GM12878 (cell line): ENCODE measurements around the gene AGBL3. TPM values are rescaled to one million over a fixed set of nuclear protein-coding genes. Genes with fewer than 3 reads are reported as not detected.

Experiments used
- ATAC-seq: fragments of 200-7000 bp; cut with Tn5 transposase; 3 replicates; pipeline ENCODE4 v1.9.1; 2020; ENCODE audit warnings: mild to moderate bottlenecking, moderate library complexity
- BruUV-seq: library from RNA; stranded (reverse); fragments of 400-500 nt; replicated peaks from 2 replicates; lab custom pipeline; 2021; lab: Mats Ljungman, UMichigan
- CTCF ChIA-PET: fragments of 300-600 bp; sonication (Branson Sonifier 250); formaldehyde crosslinking; extraction: SDS; loops from one replicate; lab custom pipeline; 2021; ENCODE audit warnings: inconsistent platforms; lab: Yijun Ruan, JAX
- POLR2A ChIA-PET: fragments of 350-600 bp; formaldehyde crosslinking; extraction: SDS; loops from one replicate; lab custom pipeline; 2021; ENCODE audit warnings: inconsistent platforms; lab: Charles Lee
- RAD21 ChIA-PET: fragments of 300-600 bp; sonication (Branson Sonifier 250); formaldehyde crosslinking; loops from one replicate; lab custom pipeline; 2023; ENCODE audit warnings: antibody characterized with exemption; ENCODE audit not compliant: unreplicated experiment; lab: Charles Lee
- SMC1A ChIA-PET: fragments of 300-600 bp; sonication (Branson Sonifier 250); formaldehyde crosslinking; loops from one replicate; lab custom pipeline; 2023; ENCODE audit not compliant: unreplicated experiment, uncharacterized antibody; lab: Charles Lee
- DNase-seq: peaks from one replicate; pipeline ENCODE4 v3.0.0-alpha.2; 2011; ENCODE audit warnings: low read depth, low spot score
- FAIRE-seq: peaks from 3 replicates; lab custom pipeline; 2011; peaks lifted over from hg19 to GRCh38; lab: Jason Lieb, UNC
- H2AFZ ChIP-seq: 2 replicates; pipeline ENCODE4 v1.6.0; 2011; ENCODE audit warnings: low read depth, low read length, control low read depth; ENCODE audit not compliant: control insufficient read depth
- H3K27ac ChIP-seq: 2 replicates; pipeline ENCODE4 v1.5.1; 2011; ENCODE audit warnings: control low read depth; ENCODE audit not compliant: control insufficient read depth, insufficient read depth
- H3K27me3 ChIP-seq, 2 experiments: replicated peaks in 1 of 2; 2 replicates each; pipeline versions ENCODE4 v1.6.0 to v1.6.1; 2011; ENCODE audit warnings: low read length in 1 of 2; ENCODE audit not compliant: control insufficient read depth in 2 of 2, insufficient read depth in 2 of 2
- H3K36me3 ChIP-seq, 2 experiments: 2 replicates each; pipeline ENCODE4 v1.5.1; 2011; ENCODE audit warnings: low read length in 1 of 2; ENCODE audit not compliant: control insufficient read depth in 2 of 2, insufficient read depth in 2 of 2
- H3K4me1 ChIP-seq: 2 replicates; pipeline ENCODE4 v1.6.1; 2011; ENCODE audit warnings: mild to moderate bottlenecking, low read length, moderate library complexity, mixed read lengths; ENCODE audit not compliant: control insufficient read depth, insufficient read depth
- H3K4me2 ChIP-seq: 2 replicates; pipeline ENCODE4 v1.6.0; 2011; ENCODE audit warnings: control low read depth; ENCODE audit not compliant: control insufficient read depth, insufficient read depth
- H3K4me3 ChIP-seq: fragments of 200-600 bp; sonication (generic); 2 replicates; pipeline ENCODE4 v1.5.1; 2016
- H3K79me2 ChIP-seq: 2 replicates; pipeline ENCODE4 v1.6.0; 2011; ENCODE audit warnings: low read length; ENCODE audit not compliant: control insufficient read depth, insufficient read depth
- H3K9ac ChIP-seq: 2 replicates; pipeline ENCODE4 v1.8.0; 2011; ENCODE audit warnings: low read length, control low read depth, mixed read lengths; ENCODE audit not compliant: control insufficient read depth, insufficient read depth
- H3K9me3 ChIP-seq: replicated peaks from 3 replicates; pipeline ENCODE4 v1.5.1; 2011; ENCODE audit warnings: mild to moderate bottlenecking, low read length; ENCODE audit not compliant: control insufficient read depth, insufficient read depth
- H4K20me1 ChIP-seq: 2 replicates; pipeline ENCODE4 v1.6.0; 2011; ENCODE audit not compliant: control insufficient read depth, insufficient read depth
- ASH2L ChIP-seq: fragments of 300-600, 200-600 bp; sonication (generic); IDR thresholded peaks from 2 replicates; pipeline ENCODE4 v1.6.1; 2017; ENCODE audit warnings: low read depth, mild to moderate bottlenecking, borderline replicate concordance
- CREM ChIP-seq: IDR thresholded peaks from 2 replicates; pipeline ENCODE4 v1.6.1; 2014; ENCODE audit warnings: antibody characterized with exemption, low read depth
- DPF2 ChIP-seq: fragments of 450-650 bp; IDR thresholded peaks from 2 replicates; pipeline ENCODE4 v1.6.1; 2017; ENCODE audit warnings: mild to moderate bottlenecking
- HDAC2 ChIP-seq: fragments of 200-600 bp; sonication (generic); IDR thresholded peaks from 2 replicates; pipeline ENCODE4 v1.6.1; 2017
- IRF4 ChIP-seq: IDR thresholded peaks from 2 replicates; pipeline ENCODE4 v1.6.1; 2011; ENCODE audit warnings: low read depth, low read length
- KAT2A ChIP-seq: conservative IDR thresholded peaks from 2 replicates; pipeline ENCODE4 v1.6.1; 2011; ENCODE audit warnings: low read depth, low read length; ENCODE audit not compliant: control insufficient read depth
- KDM1A ChIP-seq: fragments of 200-600 bp; sonication (generic); IDR thresholded peaks from 2 replicates; pipeline ENCODE4 v1.6.1; 2016; ENCODE audit warnings: borderline replicate concordance
- KLF5 ChIP-seq: fragments of 450-650 bp; IDR thresholded peaks from 2 replicates; pipeline ENCODE4 v1.6.1; 2014; ENCODE audit warnings: mild to moderate bottlenecking; ENCODE audit not compliant: partially characterized antibody
- MYC ChIP-seq: IDR thresholded peaks from 2 replicates; pipeline ENCODE4 v1.6.1; 2011; ENCODE audit warnings: mild to moderate bottlenecking, low read length, moderate library complexity, inconsistent platforms; ENCODE audit not compliant: insufficient read depth, insufficient replicate concordance, insufficient read length, severe bottlenecking
- SMAD1 ChIP-seq: fragments of 450-650 bp; IDR thresholded peaks from 2 replicates; pipeline ENCODE4 v1.6.1; 2018; ENCODE audit warnings: mild to moderate bottlenecking, low read depth; ENCODE audit not compliant: partially characterized antibody
- SPI1 ChIP-seq: IDR thresholded peaks from 2 replicates; pipeline ENCODE4 v1.6.1; 2011; ENCODE audit warnings: low read depth, mild to moderate bottlenecking, low read length, moderate library complexity, borderline replicate concordance; ENCODE audit not compliant: insufficient read depth
- STAT3 ChIP-seq: IDR thresholded peaks from 2 replicates; pipeline ENCODE4 v1.6.1; 2011; ENCODE audit warnings: low read depth, low read length, improper control_type of control experiment
- WRNIP1 ChIP-seq: IDR thresholded peaks from 2 replicates; pipeline ENCODE4 v1.6.1; 2011; ENCODE audit warnings: low read depth, low read length, improper control_type of control experiment, borderline replicate concordance
- ZNF384 ChIP-seq: IDR thresholded peaks from 2 replicates; pipeline ENCODE4 v1.6.1; 2012; ENCODE audit warnings: low read depth, mild to moderate bottlenecking, low read length, improper control_type of control experiment, borderline replicate concordance
- WGBS: methylation state at CpG from one replicate; pipeline ENCODE4 v1.1.6; 2016; ENCODE audit warnings: low lambda C conversion rate; ENCODE audit not compliant: insufficient replicate concordance, insufficient coverage; ENCODE audit errors: missing lambda C conversion rate; 5-methylcytosine and 5-hydroxymethylcytosine counted together
- in situ Hi-C: fragments of 300-500 bp; cut with MboI; formaldehyde crosslinking; loops from 9 replicates; pipeline ENCODE4 v1.14.3; 2018; ENCODE audit warnings: mixed read lengths
- intact Hi-C: fragments of 100-400 bp; cut with micrococcal nuclease; formaldehyde crosslinking; loops from one replicate; pipeline ENCODE4 v1.14.2; 2022; ENCODE audit not compliant: unreplicated experiment
- polyA plus RNA-seq, 11 experiments: library from polyadenylated mRNA; depleted of rRNA in 4 of 11; unstranded in 6 of 11; stranded (reverse) in 5 of 11; fragments of >200 nt; fragmentation: Nextera tagmentation in 4 of 11; fragmentation: Illumina TruSeq in 1 of 11; extraction: Ambion mirVana in 4 of 11; extraction: Trizol in 1 of 11; gene quantifications; 1 replicate in 1 of 11; 2 replicates in 10 of 11; pipeline versions ENCODE4 v1.2.1 to v1.2.3, GENCODE V29; 2011 to 2016; ENCODE audit warnings: inconsistent platforms in 2 of 11, missing spikeins in 2 of 11, low read depth in 1 of 11
- total RNA-seq, 4 experiments: library from RNA; depleted of rRNA in 3 of 4; stranded (reverse); fragments of >200 nt in 3 of 4; fragmentation: Illumina TruSeq in 1 of 4; extraction: Trizol in 1 of 4; gene quantifications; 2 replicates each; pipeline versions ENCODE4 v1.2.1 to v1.2.3, GENCODE V29; 2013 to 2021
- TF ChIP-seq, protein P1 (sequence below): fragments of 450-650 bp; IDR thresholded peaks from 2 replicates; pipeline ENCODE4 v1.6.1; 2017; ENCODE audit warnings: mild to moderate bottlenecking, moderate library complexity
- TF ChIP-seq, protein P2 (sequence below): IDR thresholded peaks from 2 replicates; pipeline ENCODE4 v1.6.1; 2011; ENCODE audit warnings: borderline replicate concordance, low read depth, mild to moderate bottlenecking, moderate library complexity, low read length; ENCODE audit not compliant: insufficient read depth, poor library complexity, severe bottlenecking

Gene AGBL3
- total and polyA plus RNA-seq, 10 of the 15 experiments (the other 5 are each of a cell fraction or from before 2014, with no cell fraction given) = 0.82 to 12.4 (median 3.7) TPM

DNA sequence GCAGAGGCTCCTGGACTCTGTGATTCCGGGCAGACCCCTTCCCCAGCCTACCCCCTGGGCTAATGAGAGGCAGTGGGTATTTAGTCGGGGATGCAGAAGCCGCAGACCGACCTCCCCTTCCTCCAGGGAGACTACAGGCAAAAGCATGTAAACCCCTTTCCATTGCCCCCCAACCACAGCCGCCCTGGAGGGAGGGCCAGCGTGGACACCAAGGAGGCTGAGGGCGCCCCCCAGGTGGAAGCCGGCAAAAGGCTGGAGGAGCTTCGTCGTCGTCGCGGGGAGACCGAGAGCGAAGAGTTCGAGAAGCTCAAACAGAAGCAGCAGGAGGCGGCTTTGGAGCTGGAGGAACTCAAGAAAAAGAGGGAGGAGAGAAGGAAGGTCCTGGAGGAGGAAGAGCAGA, 39.0 kb upstream of the AGBL3 start:
- Histone ChIP-seq H3K36me3 (no peaks in the 10 kb centered on the region), H3K9me3 (no peaks in the 10 kb centered on the region), H3K9ac (no peak overlapping the region), H3K4me2 (no peak overlapping the region), H3K4me1 (no peaks in the 10 kb centered on the region), H3K79me2 (no peaks in the 10 kb centered on the region), H3K4me3 (no peak overlapping the region), H2AFZ (no peak overlapping the region), H3K27ac (no peak overlapping the region), H3K27me3 (no peaks in the 10 kb centered on the region), H4K20me1 (no peaks in the 10 kb centered on the region)
- ATAC-seq (no peak), FAIRE-seq (no peak), DNase-seq (no peak)
- SMC1A ChIA-PET = interaction anchor here (0.6 to 1.9 kb wide), 3 partner anchors 223 to 314 kb away, joined by 3 to 6 read pairs (median 3); no protein-coding TSS in a partner anchor
- WGBS = 87% methylated on average over 17 of the region's 17 CpGs
- CTCF ChIA-PET = interaction anchor here (0.6 to 1.7 kb wide), 4 partner anchors 48 to 315 kb away, joined by 3 to 6 read pairs (median 4); no protein-coding TSS in a partner anchor
- intact Hi-C loops (loop anchor here (10.0 kb wide), 2 partner anchors 193 to 433 kb away; no protein-coding TSS in a partner anchor), in situ Hi-C loops (loop anchor here (5.0 kb wide), 1 partner anchor 315 kb away; no protein-coding TSS in a partner anchor)
- no TSS peak for BruUV-seq
- TF ChIP-seq IRF4 (no peak), SMAD1 (no peak), STAT3 (no peak), HDAC2 (no peak), ZNF384 (no peak), SPI1 (no peak), DPF2 (no peak), KDM1A (no peak), WRNIP1 (no peak), KAT2A (no peak), ASH2L (no peak), CREM (no peak), KLF5 (no peak), MYC (no peak)
- TF ChIP-seq, protein P1, sequence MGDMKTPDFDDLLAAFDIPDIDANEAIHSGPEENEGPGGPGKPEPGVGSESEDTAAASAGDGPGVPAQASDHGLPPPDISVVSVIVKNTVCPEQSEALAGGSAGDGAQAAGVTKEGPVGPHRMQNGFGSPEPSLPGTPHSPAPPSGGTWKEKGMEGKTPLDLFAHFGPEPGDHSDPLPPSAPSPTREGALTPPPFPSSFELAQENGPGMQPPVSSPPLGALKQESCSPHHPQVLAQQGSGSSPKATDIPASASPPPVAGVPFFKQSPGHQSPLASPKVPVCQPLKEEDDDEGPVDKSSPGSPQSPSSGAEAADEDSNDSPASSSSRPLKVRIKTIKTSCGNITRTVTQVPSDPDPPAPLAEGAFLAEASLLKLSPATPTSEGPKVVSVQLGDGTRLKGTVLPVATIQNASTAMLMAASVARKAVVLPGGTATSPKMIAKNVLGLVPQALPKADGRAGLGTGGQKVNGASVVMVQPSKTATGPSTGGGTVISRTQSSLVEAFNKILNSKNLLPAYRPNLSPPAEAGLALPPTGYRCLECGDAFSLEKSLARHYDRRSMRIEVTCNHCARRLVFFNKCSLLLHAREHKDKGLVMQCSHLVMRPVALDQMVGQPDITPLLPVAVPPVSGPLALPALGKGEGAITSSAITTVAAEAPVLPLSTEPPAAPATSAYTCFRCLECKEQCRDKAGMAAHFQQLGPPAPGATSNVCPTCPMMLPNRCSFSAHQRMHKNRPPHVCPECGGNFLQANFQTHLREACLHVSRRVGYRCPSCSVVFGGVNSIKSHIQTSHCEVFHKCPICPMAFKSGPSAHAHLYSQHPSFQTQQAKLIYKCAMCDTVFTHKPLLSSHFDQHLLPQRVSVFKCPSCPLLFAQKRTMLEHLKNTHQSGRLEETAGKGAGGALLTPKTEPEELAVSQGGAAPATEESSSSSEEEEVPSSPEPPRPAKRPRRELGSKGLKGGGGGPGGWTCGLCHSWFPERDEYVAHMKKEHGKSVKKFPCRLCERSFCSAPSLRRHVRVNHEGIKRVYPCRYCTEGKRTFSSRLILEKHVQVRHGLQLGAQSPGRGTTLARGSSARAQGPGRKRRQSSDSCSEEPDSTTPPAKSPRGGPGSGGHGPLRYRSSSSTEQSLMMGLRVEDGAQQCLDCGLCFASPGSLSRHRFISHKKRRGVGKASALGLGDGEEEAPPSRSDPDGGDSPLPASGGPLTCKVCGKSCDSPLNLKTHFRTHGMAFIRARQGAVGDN = no peak
- TF ChIP-seq, protein P2, sequence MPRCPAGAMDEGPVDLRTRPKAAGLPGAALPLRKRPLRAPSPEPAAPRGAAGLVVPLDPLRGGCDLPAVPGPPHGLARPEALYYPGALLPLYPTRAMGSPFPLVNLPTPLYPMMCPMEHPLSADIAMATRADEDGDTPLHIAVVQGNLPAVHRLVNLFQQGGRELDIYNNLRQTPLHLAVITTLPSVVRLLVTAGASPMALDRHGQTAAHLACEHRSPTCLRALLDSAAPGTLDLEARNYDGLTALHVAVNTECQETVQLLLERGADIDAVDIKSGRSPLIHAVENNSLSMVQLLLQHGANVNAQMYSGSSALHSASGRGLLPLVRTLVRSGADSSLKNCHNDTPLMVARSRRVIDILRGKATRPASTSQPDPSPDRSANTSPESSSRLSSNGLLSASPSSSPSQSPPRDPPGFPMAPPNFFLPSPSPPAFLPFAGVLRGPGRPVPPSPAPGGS = no peak
- POLR2A ChIA-PET = interaction anchor here (0.6 kb wide), 1 partner anchor 68 kb away, joined by 3 read pairs; no protein-coding TSS in a partner anchor
- RAD21 ChIA-PET = interaction anchor here (0.8 kb wide), 1 partner anchor 195 kb away, joined by 3 read pairs; no protein-coding TSS in a partner anchor
